Upper lobe of left lung (tissue), 4 donors: ENCODE data around the gene L3MBTL1.

ENCODE experiments used
- EP300 ChIP-seq, 4 donors: sonication (generic); formaldehyde crosslinking; IDR thresholded peaks; one replicate each; pipeline ENCODE4 v1.5.1; 2017; ENCODE audit warnings: antibody characterized with exemption in 4 of 4, control low read depth in 2 of 4
- POLR2A ChIP-seq, 4 donors: fragments of 450-650 bp; IDR thresholded peaks; one replicate each; pipeline ENCODE4 v1.5.1; 2016 to 2017; ENCODE audit warnings: antibody characterized with exemption in 4 of 4, mild to moderate bottlenecking in 2 of 4
- TF ChIP-seq, protein P1 (sequence below), 6 experiments: fragments of 450-650 bp in 4 of 6; fragments of 200-600 bp in 2 of 6; sonication (generic) in 2 of 6; IDR thresholded peaks; one replicate each; pipeline ENCODE4 v1.5.1; 2016 to 2019; ENCODE audit warnings: antibody characterized with exemption in 6 of 6

DNA sequence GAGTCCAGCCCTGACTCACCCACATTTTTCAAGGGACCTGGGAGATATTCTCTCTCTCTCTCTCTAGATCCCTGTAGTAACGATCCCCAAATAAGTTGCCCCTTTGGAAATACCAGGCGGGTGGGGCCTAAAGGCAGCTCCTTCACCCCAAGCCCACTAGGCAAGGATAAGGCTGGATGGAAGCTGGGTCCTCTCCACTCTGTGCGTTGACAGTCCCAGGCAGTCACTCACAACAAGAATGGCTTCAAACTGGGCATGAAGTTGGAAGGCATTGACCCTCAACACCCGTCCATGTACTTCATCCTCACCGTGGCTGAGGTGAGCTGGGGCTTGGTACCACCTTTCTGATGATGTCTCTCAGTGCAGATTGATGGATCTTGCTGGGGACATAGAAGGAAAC is 21.6 kb downstream of the L3MBTL1 start:
- TF ChIP-seq, protein P1, sequence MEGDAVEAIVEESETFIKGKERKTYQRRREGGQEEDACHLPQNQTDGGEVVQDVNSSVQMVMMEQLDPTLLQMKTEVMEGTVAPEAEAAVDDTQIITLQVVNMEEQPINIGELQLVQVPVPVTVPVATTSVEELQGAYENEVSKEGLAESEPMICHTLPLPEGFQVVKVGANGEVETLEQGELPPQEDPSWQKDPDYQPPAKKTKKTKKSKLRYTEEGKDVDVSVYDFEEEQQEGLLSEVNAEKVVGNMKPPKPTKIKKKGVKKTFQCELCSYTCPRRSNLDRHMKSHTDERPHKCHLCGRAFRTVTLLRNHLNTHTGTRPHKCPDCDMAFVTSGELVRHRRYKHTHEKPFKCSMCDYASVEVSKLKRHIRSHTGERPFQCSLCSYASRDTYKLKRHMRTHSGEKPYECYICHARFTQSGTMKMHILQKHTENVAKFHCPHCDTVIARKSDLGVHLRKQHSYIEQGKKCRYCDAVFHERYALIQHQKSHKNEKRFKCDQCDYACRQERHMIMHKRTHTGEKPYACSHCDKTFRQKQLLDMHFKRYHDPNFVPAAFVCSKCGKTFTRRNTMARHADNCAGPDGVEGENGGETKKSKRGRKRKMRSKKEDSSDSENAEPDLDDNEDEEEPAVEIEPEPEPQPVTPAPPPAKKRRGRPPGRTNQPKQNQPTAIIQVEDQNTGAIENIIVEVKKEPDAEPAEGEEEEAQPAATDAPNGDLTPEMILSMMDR (IDR thresholded peaks at IDR 0.05), result no peak
- TF ChIP-seq POLR2A (IDR thresholded peaks at IDR 0.05) (no peak), EP300 (IDR thresholded peaks at IDR 0.05) (no peak)
